ENCODE results near the gene SEL1L. TPM values are rescaled to one million over a fixed set of nuclear protein-coding genes. Genes with fewer than 3 reads are reported as not detected.

Gene SEL1L
- 19.3 to 29.0 TPM (median 27.9 TPM) in 5 replicates for total RNA-seq (2022; extraction: Qiagen RNA extraction; ENCODE audit: low read depth)

DNA sequence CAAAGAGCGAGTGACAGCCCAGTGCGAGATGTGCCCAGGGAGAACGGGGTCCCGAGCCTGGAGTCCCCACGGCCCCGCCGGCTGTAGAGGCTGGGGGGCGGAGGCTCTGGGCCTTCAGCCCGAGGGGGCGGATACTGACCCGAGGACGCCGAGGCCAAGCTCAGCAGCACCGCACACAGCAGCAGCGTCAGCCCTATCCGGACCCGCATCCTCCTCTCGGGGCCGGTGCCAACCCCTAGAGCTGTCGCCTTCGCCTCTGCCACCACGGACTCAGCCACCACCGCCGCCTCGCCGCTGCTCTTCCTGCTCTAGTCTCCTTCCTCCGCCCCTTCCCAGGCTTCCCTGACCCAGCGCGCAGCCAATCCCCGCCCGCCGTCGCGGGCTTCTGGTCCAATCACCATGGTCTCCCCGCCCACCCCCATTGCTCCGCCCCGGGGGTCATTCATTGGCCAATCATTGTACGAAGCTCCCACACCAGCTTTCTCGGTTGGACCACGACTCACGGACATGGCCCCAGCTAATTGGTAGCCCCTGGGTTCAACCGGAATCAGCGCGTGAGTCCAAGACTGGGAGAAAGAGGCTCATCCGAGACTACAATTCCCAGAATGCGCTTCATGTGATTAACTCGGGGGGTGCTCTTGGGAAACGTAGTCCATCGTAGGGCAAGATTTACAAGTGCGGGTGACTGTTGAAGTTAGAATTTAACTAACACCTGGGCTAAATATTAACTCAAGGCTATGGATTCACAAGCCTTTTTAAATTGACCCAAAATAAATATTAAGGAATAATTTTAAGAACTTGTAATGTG, at the start of gene SEL1L:
Gene SEL1L (minus strand): TSS at position 318 of the 808 bp plus-strand sequence. CDS start 109 bp downstream, at position 209.

Other genes starting within 250 kb of the SEL1L start
- 0.63 to 0.93 TPM (median 0.73 TPM) in 5 replicates for gene STON2, start 133.5 kb downstream of the SEL1L start, total RNA-seq (2022; extraction: Qiagen RNA extraction; ENCODE audit: low read depth)

Measured in A549 treated with CpdA at 1 μM for 4 hours (cell line).